ENCODE measurements around the gene ZNF574. TPM values are rescaled to one million over a fixed set of nuclear protein-coding genes. Genes with fewer than 3 reads are reported as not detected.

Gene ZNF574
- total RNA-seq, 1 experiment from 2014 or later, result 24.6 TPM

GRCh38 chr19:42053037-42053935 lies 22.7 kb upstream of the ZNF574 start:
- Histone ChIP-seq H2AFZ (ENCODE audit: low read depth, low read length, poor library complexity, severe bottlenecking) (no peak overlapping the region), H3K9ac (ENCODE audit: low read length) (no peak overlapping the region), H4K20me1 (ENCODE audit: insufficient read depth) (no peaks in the 10 kb centered on the region), H3K36me3 (ENCODE audit: control insufficient read depth in 1 of 2, insufficient read depth in 2 of 2, low read length in 2 of 2) (no peaks in the 10 kb centered on the region), H3K4me3 (replicated peaks in 1 of 2; ENCODE audit: low read depth in 1 of 2, low read length in 2 of 2) (no peak overlapping the region), H3K9me2 (ENCODE audit: insufficient read depth) (no peaks in the 10 kb centered on the region), H3K27me3 (ENCODE audit: insufficient read depth, low read length) (no peaks in the 10 kb centered on the region), H3K79me2 (ENCODE audit: insufficient read depth, low read length) (no peaks in the 10 kb centered on the region), H3K4me2 (ENCODE audit: low read length) (no peak overlapping the region), H3K27ac (ENCODE audit: low read depth, low read length) (no peak overlapping the region), H3K4me1 (ENCODE audit: control insufficient read depth in 1 of 2, insufficient read depth in 2 of 2, low read length in 2 of 2) (peaks cover 5 to 19% of the 10 kb centered on the region in 2 experiments; a peak in 2 of 4 replicates), H3K9me3 (ENCODE audit: control insufficient read depth in 1 of 2, insufficient read depth in 1 of 2, low read depth in 1 of 2, low read length in 2 of 2) (no peaks in the 10 kb centered on the region)
- DNase-seq (ENCODE audit: low read depth, low spot score) (no peak), ATAC-seq (no peak)
- ChIA-PET POLR2A (no interaction called here), RAD21 (ENCODE audit: low non-redundant PET in 1 of 2, low total read pairs in 2 of 2, uncharacterized antibody in 2 of 2, unreplicated experiment in 2 of 2) (no interaction called here), CTCF (no interaction called here)
- TF ChIP-seq REST (IDR thresholded peaks at IDR 0.05; ENCODE audit: low read depth), result no peak
- no peak for TF ChIP-seq SIN3A (IDR thresholded peaks at IDR 0.05; ENCODE audit: low read depth)
- intact Hi-C loops (cut with micrococcal nuclease), result no loop called here
- no TSS peak for BruUV-seq (replicated peaks)

- Histone ChIP-seq H3K9me2 (ENCODE audit: insufficient read depth) (no peaks in the 10 kb centered on the region), H2AFZ (ENCODE audit: low read depth, low read length, poor library complexity, severe bottlenecking) (no peak overlapping the region), H3K36me3 (ENCODE audit: control insufficient read depth in 1 of 2, insufficient read depth in 2 of 2, low read length in 2 of 2) (no peaks in the 10 kb centered on the region), H3K9me3 (ENCODE audit: control insufficient read depth in 1 of 2, insufficient read depth in 1 of 2, low read depth in 1 of 2, low read length in 2 of 2) (no peaks in the 10 kb centered on the region), H3K9ac (ENCODE audit: low read length) (no peak overlapping the region), H3K4me3 (replicated peaks in 1 of 2; ENCODE audit: low read depth in 1 of 2, low read length in 2 of 2) (no peak overlapping the region), H3K79me2 (ENCODE audit: insufficient read depth, low read length) (no peaks in the 10 kb centered on the region), H3K4me2 (ENCODE audit: low read length) (no peak overlapping the region), H3K27ac (ENCODE audit: low read depth, low read length) (no peak overlapping the region; the same call in 1 of the 2 replicates), H3K4me1 (ENCODE audit: control insufficient read depth in 1 of 2, insufficient read depth in 2 of 2, low read length in 2 of 2) (peaks cover 5 to 19% of the 10 kb centered on the region in 2 experiments; a peak in 2 of 4 replicates), H3K27me3 (ENCODE audit: insufficient read depth, low read length) (no peaks in the 10 kb centered on the region), H4K20me1 (ENCODE audit: insufficient read depth) (no peaks in the 10 kb centered on the region)
- no TSS peak for BruUV-seq (replicated peaks)
- ATAC-seq (no peak), DNase-seq (ENCODE audit: low read depth, low spot score) (no peak)
- CTCF ChIA-PET, result no interaction called here
- TF ChIP-seq CTCF (IDR thresholded peaks at IDR 0.05 in 2 of 3, conservative IDR thresholded peaks at IDR 0.05 in 1 of 3; ENCODE audit: borderline replicate concordance in 1 of 3, insufficient read depth in 1 of 3, low read depth in 2 of 3, low read length in 2 of 3) (no peak), MAX (IDR thresholded peaks at IDR 0.05) (no peak)
- POLR2A ChIA-PET, result no interaction called here
- RAD21 ChIA-PET (ENCODE audit: low non-redundant PET in 1 of 2, low total read pairs in 2 of 2, uncharacterized antibody in 2 of 2, unreplicated experiment in 2 of 2), result no interaction called here
- intact Hi-C loops (cut with micrococcal nuclease), result no loop called here
Measured at GRCh38 chr19:42054205-42054604, 21.8 kb upstream of the ZNF574 start.

Measured in HCT116 (cell line).